ENCODE results near the gene SCN2B.

Gene SCN2B

DNA sequence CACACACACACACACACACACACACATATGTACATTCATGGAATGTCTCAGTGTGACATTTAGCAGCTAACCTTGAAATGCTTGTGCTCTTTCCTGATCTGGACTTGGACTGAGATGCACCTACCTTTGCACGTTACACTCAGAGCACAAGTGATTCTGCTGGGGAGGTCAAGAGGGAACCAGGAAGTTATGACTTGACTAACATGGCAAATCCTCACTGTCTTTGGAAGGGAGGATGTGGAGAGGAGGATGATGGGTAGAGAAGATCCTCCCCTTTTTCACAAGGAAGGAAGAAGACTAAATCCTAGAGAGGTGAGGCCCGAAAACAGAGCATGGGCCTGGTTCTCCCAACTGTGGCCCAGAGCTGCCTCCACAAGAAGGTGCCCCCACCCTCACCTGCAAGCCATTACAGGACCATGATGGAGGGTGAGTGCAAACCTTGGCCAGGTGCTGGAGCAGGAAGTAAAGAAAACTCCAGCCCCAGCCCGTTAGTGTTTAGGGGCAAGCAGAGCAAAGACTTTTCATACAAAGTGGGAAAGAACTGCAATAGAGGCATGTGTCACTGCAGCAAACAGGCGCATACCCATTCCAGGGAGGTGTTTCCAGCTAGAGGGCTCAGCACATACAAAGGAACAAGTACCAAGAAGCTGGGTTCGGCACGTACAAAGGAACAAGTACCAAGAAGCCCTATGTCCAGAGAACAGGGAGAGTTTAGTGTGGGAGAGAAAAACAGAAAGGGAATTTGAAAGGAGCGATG is 50.2 kb downstream of the SCN2B start:
- TF ChIP-seq, protein P1, sequence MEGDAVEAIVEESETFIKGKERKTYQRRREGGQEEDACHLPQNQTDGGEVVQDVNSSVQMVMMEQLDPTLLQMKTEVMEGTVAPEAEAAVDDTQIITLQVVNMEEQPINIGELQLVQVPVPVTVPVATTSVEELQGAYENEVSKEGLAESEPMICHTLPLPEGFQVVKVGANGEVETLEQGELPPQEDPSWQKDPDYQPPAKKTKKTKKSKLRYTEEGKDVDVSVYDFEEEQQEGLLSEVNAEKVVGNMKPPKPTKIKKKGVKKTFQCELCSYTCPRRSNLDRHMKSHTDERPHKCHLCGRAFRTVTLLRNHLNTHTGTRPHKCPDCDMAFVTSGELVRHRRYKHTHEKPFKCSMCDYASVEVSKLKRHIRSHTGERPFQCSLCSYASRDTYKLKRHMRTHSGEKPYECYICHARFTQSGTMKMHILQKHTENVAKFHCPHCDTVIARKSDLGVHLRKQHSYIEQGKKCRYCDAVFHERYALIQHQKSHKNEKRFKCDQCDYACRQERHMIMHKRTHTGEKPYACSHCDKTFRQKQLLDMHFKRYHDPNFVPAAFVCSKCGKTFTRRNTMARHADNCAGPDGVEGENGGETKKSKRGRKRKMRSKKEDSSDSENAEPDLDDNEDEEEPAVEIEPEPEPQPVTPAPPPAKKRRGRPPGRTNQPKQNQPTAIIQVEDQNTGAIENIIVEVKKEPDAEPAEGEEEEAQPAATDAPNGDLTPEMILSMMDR (conservative IDR thresholded peaks at IDR 0.05; ENCODE audit: low read depth, low read length): no peak
- H3K4me3 ChIP-seq (ENCODE audit: low read length): no peak overlapping the region
- no peak for DNase-seq (ENCODE audit: low read depth)

DNA sequence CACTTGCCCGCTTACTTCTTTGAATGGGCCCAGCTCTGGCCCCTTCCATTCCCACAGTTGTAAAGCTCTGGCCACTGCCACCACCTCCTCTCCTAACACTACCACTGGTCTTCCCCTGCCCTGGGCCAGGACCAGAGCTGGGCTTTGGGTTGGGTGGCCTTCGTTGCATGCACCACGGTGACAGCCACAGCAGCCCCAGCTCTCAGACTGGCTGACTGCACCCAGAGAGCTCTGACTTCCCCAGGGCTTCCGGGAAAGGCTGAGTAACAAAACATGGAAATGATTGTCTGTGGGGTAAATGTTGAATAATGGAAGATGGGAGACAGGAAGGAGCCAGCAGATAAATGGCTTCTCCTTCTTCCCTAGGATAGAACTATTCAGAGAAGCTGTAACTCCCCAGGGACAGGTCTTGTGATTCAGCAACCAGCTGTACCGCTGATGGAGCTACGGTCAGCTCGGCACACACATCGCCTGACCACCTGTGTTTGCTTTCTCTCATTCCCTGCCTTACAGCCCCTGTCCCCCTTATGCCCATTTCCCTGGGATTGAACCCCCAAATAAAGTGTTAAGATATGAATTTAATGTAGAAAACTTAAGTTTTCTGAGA is 51.4 kb downstream of the SCN2B start:
- H3K4me3 ChIP-seq (ENCODE audit: low read length): no peak overlapping the region
- no peak for DNase-seq (ENCODE audit: low read depth)
- TF ChIP-seq, protein P1 (conservative IDR thresholded peaks at IDR 0.05; ENCODE audit: low read depth, low read length): no peak

DNA sequence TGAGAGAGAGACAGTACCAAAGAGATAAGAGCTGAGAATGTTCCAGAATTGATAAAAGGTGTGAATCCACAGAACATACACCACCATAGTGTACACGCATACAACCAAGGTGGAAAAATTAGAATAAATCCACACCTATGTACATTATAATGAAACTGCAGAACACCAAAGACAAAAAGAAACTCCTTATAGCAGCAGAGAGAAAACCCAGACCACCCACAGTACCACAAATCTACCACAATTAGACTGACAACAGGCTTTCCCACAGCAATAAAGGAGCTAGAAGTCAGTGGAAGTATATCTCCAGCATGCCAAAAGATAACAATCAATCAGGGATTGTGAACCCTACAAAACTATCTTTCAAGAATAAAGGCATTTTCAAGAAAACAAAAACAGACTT is 55.6 kb downstream of the SCN2B start:
- no peak for DNase-seq (ENCODE audit: low read depth)
- TF ChIP-seq, protein P1 (conservative IDR thresholded peaks at IDR 0.05; ENCODE audit: low read depth, low read length): no peak
- H3K4me3 ChIP-seq (ENCODE audit: low read length): no peak overlapping the region

DNA sequence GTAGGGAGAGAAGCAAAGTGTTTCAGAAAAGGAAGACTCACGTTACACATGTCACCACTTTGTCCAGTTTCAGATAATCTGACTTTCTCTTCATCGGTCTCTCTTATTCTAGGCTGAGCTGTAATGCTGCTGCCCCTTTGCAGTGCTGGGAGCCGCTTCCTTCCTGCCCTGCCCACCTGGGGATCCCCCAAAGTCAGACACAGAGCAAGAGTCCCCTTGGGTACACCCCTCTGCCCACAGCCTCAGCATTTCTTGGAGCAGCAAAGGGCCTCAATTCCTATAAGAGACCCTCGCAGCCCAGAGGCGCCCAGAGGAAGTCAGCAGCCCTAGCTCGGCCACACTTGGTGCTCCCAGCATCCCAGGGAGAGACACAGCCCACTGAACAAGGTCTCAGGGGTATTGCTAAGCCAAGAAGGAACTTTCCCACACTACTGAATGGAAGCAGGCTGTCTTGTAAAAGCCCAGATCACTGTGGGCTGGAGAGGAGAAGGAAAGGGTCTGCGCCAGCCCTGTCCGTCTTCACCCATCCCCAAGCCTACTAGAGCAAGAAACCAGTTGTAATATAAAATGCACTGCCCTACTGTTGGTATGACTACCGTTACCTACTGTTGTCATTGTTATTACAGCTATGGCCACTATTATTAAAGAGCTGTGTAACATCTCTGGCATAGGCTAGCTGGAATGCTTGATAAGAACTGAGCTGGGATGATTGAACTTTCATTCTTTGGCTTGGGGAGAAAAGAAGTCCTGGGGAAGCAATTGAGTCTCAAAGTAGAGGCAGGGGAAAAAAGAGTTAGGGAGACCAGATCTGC is 58.4 kb downstream of the SCN2B start:
- DNase-seq (ENCODE audit: low read depth): no peak
- TF ChIP-seq, protein P1 (conservative IDR thresholded peaks at IDR 0.05; ENCODE audit: low read depth, low read length): no peak

DNA sequence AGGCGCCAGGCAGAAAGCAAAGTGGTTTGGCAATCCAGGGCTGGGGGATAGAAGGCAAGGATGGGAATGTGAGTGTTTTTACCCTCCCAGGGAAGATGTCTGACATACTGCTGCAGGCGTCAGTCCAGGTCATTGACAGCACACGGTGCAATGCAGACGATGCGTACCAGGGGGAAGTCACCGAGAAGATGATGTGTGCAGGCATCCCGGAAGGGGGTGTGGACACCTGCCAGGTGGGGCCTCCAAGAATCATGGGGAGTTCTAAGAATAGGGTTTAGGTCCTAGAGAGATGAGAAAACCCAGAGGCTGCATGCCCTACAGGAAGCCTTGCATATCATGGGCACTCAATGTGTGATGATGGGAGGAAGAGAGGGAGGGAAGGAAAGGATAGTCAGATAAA is 61.4 kb downstream of the SCN2B start:
- no peak for DNase-seq (ENCODE audit: low read depth)
- TF ChIP-seq, protein P1 (conservative IDR thresholded peaks at IDR 0.05; ENCODE audit: low read depth, low read length): no peak
- H3K4me3 ChIP-seq (ENCODE audit: low read length): no peak overlapping the region

More for the DNA sequence above, 58.4 kb downstream of the SCN2B start:
- H3K4me3 ChIP-seq (ENCODE audit: low read length): no peak overlapping the region

DNA sequence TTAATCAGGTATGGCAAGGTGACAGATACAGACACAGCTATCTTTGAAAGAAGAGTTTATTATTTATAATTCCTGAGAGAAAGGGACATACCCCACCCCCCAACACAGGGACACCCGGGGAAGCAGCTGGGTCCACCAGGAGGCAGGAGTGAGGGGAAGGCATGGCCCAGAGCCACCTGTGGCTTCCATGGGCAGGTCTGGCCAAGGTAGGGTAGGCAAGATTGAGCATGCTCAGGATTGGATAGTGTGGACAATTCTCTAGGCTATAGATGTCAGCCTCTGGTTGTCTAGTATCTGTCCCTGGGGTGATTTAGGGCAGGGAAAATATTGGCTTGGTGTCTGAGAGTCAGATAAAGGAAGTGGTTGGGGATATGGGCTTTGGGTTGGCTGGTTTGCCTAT is 62.2 kb downstream of the SCN2B start:
- no peak overlapping the region for H3K4me3 ChIP-seq (ENCODE audit: low read length)
- TF ChIP-seq, protein P1 (conservative IDR thresholded peaks at IDR 0.05; ENCODE audit: low read depth, low read length): no peak
- no peak for DNase-seq (ENCODE audit: low read depth)

All from retinal pigment epithelial cell (primary cell).